Fibroblast of lung (primary cell): Measurements from ENCODE around the gene ZNF207.

Experiments used
- CTCF ChIP-seq, 2 donors: IDR thresholded peaks in 1 of 2; conservative IDR thresholded peaks in 1 of 2; 1 replicate in 1 of 2; 2 replicates in 1 of 2; pipeline ENCODE4 v1.5.1; 2011 to 2012; ENCODE audit warnings: low read length in 2 of 2, control low read depth in 1 of 2, inconsistent platforms in 1 of 2, low read depth in 1 of 2, mild to moderate bottlenecking in 1 of 2
- EZH2 ChIP-seq: IDR thresholded peaks from 2 replicates; pipeline ENCODE4 v1.5.1; 2012; ENCODE audit warnings: low read length, control low read depth, mild to moderate bottlenecking; ENCODE audit errors: missing control alignments

- TF ChIP-seq CTCF (conservative IDR thresholded peaks at IDR 0.05 in 1 of 2, IDR thresholded peaks at IDR 0.05 in 1 of 2; ENCODE audit: low read depth in 1 of 2, low read length in 2 of 2) = no peak
- no peak for TF ChIP-seq EZH2
Observed at GRCh38 chr17:32302037-32302436, 47.9 kb upstream of the ZNF207 start.
